Measurements from ENCODE around the gene ACKR1. TPM values are rescaled to one million over a fixed set of nuclear protein-coding genes. Genes with fewer than 3 reads are reported as not detected.

The ACKR1 gene
- total RNA-seq, 3 donors from 2014 or later, result 19.5 to 30.4 (median 27.6) TPM

- TF ChIP-seq, protein P1, sequence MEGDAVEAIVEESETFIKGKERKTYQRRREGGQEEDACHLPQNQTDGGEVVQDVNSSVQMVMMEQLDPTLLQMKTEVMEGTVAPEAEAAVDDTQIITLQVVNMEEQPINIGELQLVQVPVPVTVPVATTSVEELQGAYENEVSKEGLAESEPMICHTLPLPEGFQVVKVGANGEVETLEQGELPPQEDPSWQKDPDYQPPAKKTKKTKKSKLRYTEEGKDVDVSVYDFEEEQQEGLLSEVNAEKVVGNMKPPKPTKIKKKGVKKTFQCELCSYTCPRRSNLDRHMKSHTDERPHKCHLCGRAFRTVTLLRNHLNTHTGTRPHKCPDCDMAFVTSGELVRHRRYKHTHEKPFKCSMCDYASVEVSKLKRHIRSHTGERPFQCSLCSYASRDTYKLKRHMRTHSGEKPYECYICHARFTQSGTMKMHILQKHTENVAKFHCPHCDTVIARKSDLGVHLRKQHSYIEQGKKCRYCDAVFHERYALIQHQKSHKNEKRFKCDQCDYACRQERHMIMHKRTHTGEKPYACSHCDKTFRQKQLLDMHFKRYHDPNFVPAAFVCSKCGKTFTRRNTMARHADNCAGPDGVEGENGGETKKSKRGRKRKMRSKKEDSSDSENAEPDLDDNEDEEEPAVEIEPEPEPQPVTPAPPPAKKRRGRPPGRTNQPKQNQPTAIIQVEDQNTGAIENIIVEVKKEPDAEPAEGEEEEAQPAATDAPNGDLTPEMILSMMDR (IDR thresholded peaks at IDR 0.05), result no peak
- H3K4me1 ChIP-seq (ENCODE audit: low read depth), result no peaks in the 10 kb centered on the region
- ATAC-seq (peak; percentile 42), DNase-seq (peak; percentile 13 to 49 (median 23))
- intact Hi-C loops (cut with DNase I, micrococcal nuclease), result no loop called here
- no peaks in the 10 kb centered on the region for H3K9me3 ChIP-seq
- H3K4me3 ChIP-seq, result no peak overlapping the region
- no peaks in the 10 kb centered on the region for H3K36me3 ChIP-seq (ENCODE audit: low read depth)
These were observed 31.9 kb upstream of the ACKR1 start for GRCh38 chr1:159172614-159173291.

DNA sequence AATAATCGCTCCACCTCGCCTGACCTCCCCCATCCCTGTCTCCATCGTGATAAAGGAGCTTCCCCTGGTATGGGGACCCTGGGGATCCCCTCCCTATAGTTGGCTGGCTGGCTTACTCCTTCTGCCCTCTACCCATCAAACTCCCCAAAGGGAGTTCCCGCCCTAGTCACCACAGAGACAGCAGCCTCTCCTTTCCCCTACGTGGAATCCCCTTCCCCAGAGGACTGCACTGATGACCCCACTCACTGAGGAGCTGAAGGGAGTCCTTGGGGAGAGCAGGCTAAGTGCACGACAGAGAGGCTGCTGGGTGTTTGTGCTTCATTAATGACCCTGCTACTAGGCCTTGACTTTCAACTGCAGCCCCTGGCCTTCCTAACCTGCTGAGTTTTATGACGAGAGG, 31.4 kb upstream of the ACKR1 start:
- no peaks in the 10 kb centered on the region for H3K36me3 ChIP-seq (ENCODE audit: low read depth)
- no peaks in the 10 kb centered on the region for H3K4me1 ChIP-seq (ENCODE audit: low read depth)
- H3K4me3 ChIP-seq, result no peak overlapping the region
- TF ChIP-seq, protein P1 (IDR thresholded peaks at IDR 0.05), result no peak
- no peaks in the 10 kb centered on the region for H3K9me3 ChIP-seq
- DNase-seq, result no peak
- ATAC-seq, result no peak
- intact Hi-C loops (cut with DNase I, micrococcal nuclease), result no loop called here

GRCh38 chr1:159175571-159175970, 29.1 kb upstream of the ACKR1 start:
- Histone ChIP-seq H3K4me3 (no peak overlapping the region), H3K36me3 (ENCODE audit: low read depth) (no peaks in the 10 kb centered on the region), H3K4me1 (ENCODE audit: low read depth) (no peaks in the 10 kb centered on the region), H3K9me3 (no peaks in the 10 kb centered on the region)
- TF ChIP-seq, protein P1 (IDR thresholded peaks at IDR 0.05), result no peak
- DNase-seq (no peak), ATAC-seq (no peak)
- intact Hi-C loops (cut with DNase I, micrococcal nuclease), result no loop called here

- H3K4me1 ChIP-seq (ENCODE audit: low read depth), result no peaks in the 10 kb centered on the region
- no peaks in the 10 kb centered on the region for H3K9me3 ChIP-seq
These were observed 27.3 kb upstream of the ACKR1 start for GRCh38 chr1:159177272-159177907.

GRCh38 chr1:159179906-159180305, 24.8 kb upstream of the ACKR1 start:
- intact Hi-C loops (cut with DNase I, micrococcal nuclease), result no loop called here
- no peak for ATAC-seq
- H3K9me3 ChIP-seq, result no peaks in the 10 kb centered on the region

More at GRCh38 chr1:159177272-159177907, 27.3 kb upstream of the ACKR1 start:
- no peaks in the 10 kb centered on the region for H3K36me3 ChIP-seq (ENCODE audit: low read depth)
- H3K4me3 ChIP-seq, result no peak overlapping the region
- ATAC-seq (peak; percentile 66), DNase-seq (peak in 1 of 3 donors; percentile 69)
- intact Hi-C loops (cut with DNase I, micrococcal nuclease), result no loop called here
- TF ChIP-seq, protein P1 (IDR thresholded peaks at IDR 0.05), result no peak

More at GRCh38 chr1:159179906-159180305, 24.8 kb upstream of the ACKR1 start:
- TF ChIP-seq, protein P1 (IDR thresholded peaks at IDR 0.05), result no peak
- Histone ChIP-seq H3K4me3 (no peak overlapping the region), H3K4me1 (ENCODE audit: low read depth) (no peaks in the 10 kb centered on the region), H3K36me3 (ENCODE audit: low read depth) (no peaks in the 10 kb centered on the region)
- no peak for DNase-seq
